HG03354 (cell line): Measurements from ENCODE around the gene LSAMP.
"Not testable (repeated sequence)": the region's sequence is repeated elsewhere in the genome, so short reads cannot be mapped to it uniquely, and the experiment has no call there.

Source experiments
- ATAC-seq: cut with Tn5 transposase; IDR thresholded peaks from one replicate; pipeline ENCODE4 v1.9.1; 2021; ENCODE audit warnings: mild to moderate bottlenecking; ENCODE audit not compliant: unreplicated experiment, poor library complexity, severe bottlenecking

The LSAMP gene

GRCh38 chr3:116256843-116257485, 188.3 kb downstream of the LSAMP start:
- ATAC-seq, result no peak

- ATAC-seq, result no peak
These were observed 190.7 kb downstream of the LSAMP start for GRCh38 chr3:116254541-116254940.

GRCh38 chr3:116253511-116253910, 191.8 kb downstream of the LSAMP start:
- no peak for ATAC-seq

GRCh38 chr3:116247605-116248004, 197.7 kb downstream of the LSAMP start:
- ATAC-seq, result peak; percentile 59

GRCh38 chr3:116246406-116246980, 198.8 kb downstream of the LSAMP start:
- no peak for ATAC-seq

GRCh38 chr3:116242825-116243224, 202.5 kb downstream of the LSAMP start:
- no peak for ATAC-seq

- ATAC-seq, result no peak
These were observed 203.6 kb downstream of the LSAMP start for GRCh38 chr3:116241677-116242076.

- no peak for ATAC-seq
These were observed 205.0 kb downstream of the LSAMP start for GRCh38 chr3:116240261-116240660.

- ATAC-seq, result no peak
These were observed 206.3 kb downstream of the LSAMP start for GRCh38 chr3:116238846-116239565.

- ATAC-seq, result no peak
These were observed 211.5 kb downstream of the LSAMP start for GRCh38 chr3:116233711-116234357.

- ATAC-seq, result no peak
These were observed 214.8 kb downstream of the LSAMP start for GRCh38 chr3:116230431-116231020.

- no peak for ATAC-seq
These were observed 219.0 kb downstream of the LSAMP start for GRCh38 chr3:116226266-116226665.

GRCh38 chr3:116216761-116217160, 228.5 kb downstream of the LSAMP start:
- ATAC-seq, result no peak

- ATAC-seq, result no peak
These were observed 233.4 kb downstream of the LSAMP start for GRCh38 chr3:116211901-116212300.

GRCh38 chr3:116208830-116209229, 236.5 kb downstream of the LSAMP start:
- not testable (repeated sequence) for ATAC-seq

- ATAC-seq, result no peak
These were observed 244.2 kb downstream of the LSAMP start for GRCh38 chr3:116200956-116201690.

GRCh38 chr3:116199063-116199462, 246.2 kb downstream of the LSAMP start:
- ATAC-seq, result no peak

GRCh38 chr3:116198087-116198486, 247.2 kb downstream of the LSAMP start:
- no peak for ATAC-seq

- ATAC-seq, result no peak
These were observed 252.8 kb downstream of the LSAMP start for GRCh38 chr3:116192464-116192863.

GRCh38 chr3:116191409-116191808, 253.9 kb downstream of the LSAMP start:
- ATAC-seq, result no peak
